GM18507 (cell line): ENCODE data around the gene FOXL1.

Source experiments
- DNase-seq: peaks from one replicate; pipeline ENCODE4 v3.0.0; 2011; ENCODE audit warnings: low read depth; ENCODE audit not compliant: insufficient read length; ENCODE audit errors: extremely low spot score
- FAIRE-seq: peaks from 2 replicates; lab custom pipeline; 2011; peaks lifted over from hg19 to GRCh38; lab: Jason Lieb, UNC

FOXL1 gene

GRCh38 chr16:86597880-86598606, 19.7 kb downstream of the FOXL1 start:
- FAIRE-seq (no peak), DNase-seq (no peak)

GRCh38 chr16:86598607-86599565, 20.5 kb downstream of the FOXL1 start:
- no peak for DNase-seq
- no peak for FAIRE-seq

- FAIRE-seq (no peak), DNase-seq (no peak)
Measured at GRCh38 chr16:86601356-86601755, 23.0 kb downstream of the FOXL1 start.

- FAIRE-seq = no peak
Measured at GRCh38 chr16:86602521-86602920, 24.2 kb downstream of the FOXL1 start.

GRCh38 chr16:86604436-86605193, 26.3 kb downstream of the FOXL1 start:
- peak; percentile 53 for DNase-seq
- peak; percentile 31 for FAIRE-seq

More at GRCh38 chr16:86602521-86602920, 24.2 kb downstream of the FOXL1 start:
- DNase-seq = no peak

GRCh38 chr16:86605950-86606349, 27.6 kb downstream of the FOXL1 start:
- FAIRE-seq (no peak), DNase-seq (no peak)

GRCh38 chr16:86608301-86608747, 30.0 kb downstream of the FOXL1 start:
- no peak for FAIRE-seq

GRCh38 chr16:86609115-86609514, 30.8 kb downstream of the FOXL1 start:
- no peak for DNase-seq

More at GRCh38 chr16:86608301-86608747, 30.0 kb downstream of the FOXL1 start:
- no peak for DNase-seq

GRCh38 chr16:86609661-86610060, 31.3 kb downstream of the FOXL1 start:
- FAIRE-seq (no peak), DNase-seq (no peak)

More at GRCh38 chr16:86609115-86609514, 30.8 kb downstream of the FOXL1 start:
- FAIRE-seq = no peak

- FAIRE-seq (no peak), DNase-seq (no peak)
Measured at GRCh38 chr16:86610779-86611524, 32.6 kb downstream of the FOXL1 start.

GRCh38 chr16:86611525-86611855, 33.1 kb downstream of the FOXL1 start:
- no peak for FAIRE-seq
- DNase-seq = no peak

GRCh38 chr16:86611941-86612340, 33.6 kb downstream of the FOXL1 start:
- FAIRE-seq (no peak), DNase-seq (no peak)

- FAIRE-seq (no peak), DNase-seq (no peak)
Measured at GRCh38 chr16:86614699-86615098, 36.4 kb downstream of the FOXL1 start.

- FAIRE-seq = no peak
- DNase-seq = no peak
Measured at GRCh38 chr16:86616906-86617305, 38.6 kb downstream of the FOXL1 start.

GRCh38 chr16:86618431-86619238, 40.3 kb downstream of the FOXL1 start:
- FAIRE-seq (no peak), DNase-seq (no peak)

GRCh38 chr16:86619239-86619794, 41.0 kb downstream of the FOXL1 start:
- DNase-seq (no peak), FAIRE-seq (no peak)

GRCh38 chr16:86620184-86620583, 41.8 kb downstream of the FOXL1 start:
- FAIRE-seq (no peak), DNase-seq (no peak)

GRCh38 chr16:86621966-86622365, 43.6 kb downstream of the FOXL1 start:
- DNase-seq = no peak

More at GRCh38 chr16:86621966-86622365, 43.6 kb downstream of the FOXL1 start:
- no peak for FAIRE-seq
